GM21529 (cell line): ENCODE measurements around the gene RABIF.

Experiments used
- ATAC-seq: cut with Tn5 transposase; IDR thresholded peaks from one replicate; pipeline ENCODE4 v1.9.1; 2021; ENCODE audit not compliant: unreplicated experiment

Gene RABIF

DNA sequence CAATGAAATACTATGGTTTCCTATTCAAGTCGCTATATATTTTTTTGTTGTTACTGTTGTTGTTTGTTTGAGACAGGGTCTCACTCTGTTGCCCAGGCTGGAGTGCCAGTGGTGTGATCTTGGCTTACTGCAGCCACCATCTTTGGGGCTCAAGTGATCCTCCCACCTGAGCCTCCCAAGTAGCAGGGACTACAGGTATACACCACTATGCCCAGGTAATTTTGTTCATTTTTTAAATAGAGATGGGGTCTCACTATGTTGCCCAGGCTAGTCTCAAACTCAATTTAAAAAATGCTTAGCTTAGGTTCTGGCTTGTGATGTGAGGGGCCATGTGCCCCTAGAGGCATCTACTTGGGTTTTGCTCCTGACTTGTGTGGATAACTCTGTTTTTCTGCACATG lies 9.8 kb downstream of the RABIF start:
- ATAC-seq = no peak

DNA sequence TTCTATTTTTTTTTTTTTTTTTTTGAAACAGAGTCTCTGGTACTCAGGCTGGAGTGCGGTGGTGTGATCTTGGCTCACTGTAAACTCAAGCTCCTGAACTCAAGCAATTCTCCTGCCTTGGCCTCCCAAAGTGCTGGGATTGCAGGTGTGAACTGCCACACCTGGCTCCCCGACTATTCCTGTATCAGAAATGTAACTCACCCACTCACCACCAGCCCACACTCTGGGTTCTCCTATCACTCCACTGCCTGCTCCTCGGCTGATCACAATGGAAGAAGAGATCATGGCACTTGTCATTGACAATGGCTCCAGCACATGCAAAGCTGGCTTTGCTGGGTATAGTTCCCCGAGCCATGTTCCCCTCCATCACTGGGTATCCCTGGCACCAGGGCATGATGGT lies 15.9 kb downstream of the RABIF start:
- ATAC-seq = no peak

DNA sequence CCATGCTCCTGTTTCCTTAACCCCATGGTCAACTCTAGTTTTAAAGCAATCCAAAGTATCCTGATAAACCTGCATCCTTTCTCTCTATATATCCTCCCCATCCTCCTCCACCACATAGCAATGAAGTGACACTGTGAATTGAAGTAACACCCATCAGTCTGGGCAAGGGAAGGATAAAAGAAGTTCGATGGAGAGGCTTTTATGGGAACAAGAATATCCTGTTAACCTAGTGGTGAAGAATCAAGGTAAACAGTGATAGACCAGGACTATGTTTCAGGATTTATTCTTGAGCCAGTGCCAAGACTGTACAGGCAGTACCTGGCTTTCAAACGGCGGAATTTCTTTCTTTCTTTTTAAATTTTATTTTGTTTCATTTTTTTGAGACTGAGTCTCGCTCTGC lies 17.6 kb downstream of the RABIF start:
- ATAC-seq = no peak

DNA sequence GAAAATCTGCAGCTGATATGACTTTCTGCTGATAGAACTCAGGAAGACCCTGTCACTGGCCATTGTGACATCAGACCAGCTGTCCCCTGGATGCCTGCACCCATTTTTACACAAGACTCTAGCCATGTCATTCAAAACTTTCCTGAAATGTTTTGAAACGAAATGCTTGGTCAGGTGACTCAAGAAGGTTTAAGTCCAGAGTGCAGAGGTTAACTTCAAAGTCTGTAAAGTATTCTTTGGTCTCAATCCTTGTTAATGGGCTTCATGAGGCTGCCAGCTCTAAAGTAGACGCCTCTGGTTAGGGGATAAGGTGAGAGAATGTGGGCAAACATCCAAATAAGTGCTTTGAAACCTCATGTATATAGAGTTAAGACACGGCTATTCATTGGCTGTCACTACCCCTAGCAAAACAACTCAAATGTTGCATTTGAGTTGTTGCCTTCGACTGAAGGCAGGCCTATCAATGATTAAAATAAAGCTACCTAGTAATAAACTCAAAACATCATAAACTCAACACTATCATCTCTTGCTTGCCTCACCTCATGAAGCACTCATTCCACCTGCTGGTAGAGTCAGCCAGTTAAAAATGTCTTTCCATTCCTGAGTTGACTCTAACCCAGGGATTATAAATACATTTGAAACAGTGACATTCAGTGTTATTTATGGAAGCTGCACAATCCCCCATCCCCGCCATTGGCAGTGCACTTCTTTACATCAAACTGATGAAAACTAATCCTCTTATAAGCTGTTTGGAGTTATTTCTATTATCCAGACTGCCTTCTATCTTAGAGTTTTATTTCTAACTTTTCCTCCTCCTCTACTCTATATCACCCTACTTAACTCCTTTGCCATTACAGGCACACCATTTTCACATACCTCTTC lies 26.0 kb downstream of the RABIF start:
- no peak for ATAC-seq

DNA sequence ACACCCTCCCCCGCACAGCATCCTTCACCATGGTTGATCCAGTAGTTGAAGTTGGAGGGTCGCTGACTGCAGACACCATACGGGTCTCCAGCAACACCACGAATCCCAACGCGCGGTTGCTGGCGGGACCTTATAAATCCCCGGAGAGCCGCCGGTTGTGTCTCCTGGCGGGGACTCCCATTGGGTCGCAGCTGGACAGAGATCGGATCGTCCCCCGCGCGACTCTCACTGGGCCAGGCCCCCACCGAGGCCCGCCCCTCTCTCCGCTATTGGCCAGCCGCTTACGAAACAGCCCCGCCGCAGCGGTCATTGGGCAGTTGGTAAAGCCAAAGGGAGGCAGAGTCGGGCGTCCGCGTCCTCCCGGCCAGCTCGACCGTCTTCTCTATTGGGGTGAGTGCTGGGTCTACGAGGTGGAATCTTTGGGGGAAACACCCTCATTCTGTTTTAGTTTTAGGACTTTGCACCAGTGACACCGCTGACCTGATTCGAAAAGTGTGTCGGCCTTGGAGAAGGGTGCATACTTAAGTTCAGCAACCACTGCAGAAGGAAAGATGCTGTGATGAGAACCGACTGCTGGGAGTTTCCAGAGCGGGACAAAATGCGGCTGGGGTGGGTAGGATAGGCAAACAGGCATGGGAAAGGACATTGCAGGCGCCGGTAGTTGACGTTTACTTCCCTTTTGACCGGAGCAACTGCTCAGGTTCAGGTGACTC lies 27.4 kb downstream of the RABIF start:
- peak; percentile 90 for ATAC-seq

DNA sequence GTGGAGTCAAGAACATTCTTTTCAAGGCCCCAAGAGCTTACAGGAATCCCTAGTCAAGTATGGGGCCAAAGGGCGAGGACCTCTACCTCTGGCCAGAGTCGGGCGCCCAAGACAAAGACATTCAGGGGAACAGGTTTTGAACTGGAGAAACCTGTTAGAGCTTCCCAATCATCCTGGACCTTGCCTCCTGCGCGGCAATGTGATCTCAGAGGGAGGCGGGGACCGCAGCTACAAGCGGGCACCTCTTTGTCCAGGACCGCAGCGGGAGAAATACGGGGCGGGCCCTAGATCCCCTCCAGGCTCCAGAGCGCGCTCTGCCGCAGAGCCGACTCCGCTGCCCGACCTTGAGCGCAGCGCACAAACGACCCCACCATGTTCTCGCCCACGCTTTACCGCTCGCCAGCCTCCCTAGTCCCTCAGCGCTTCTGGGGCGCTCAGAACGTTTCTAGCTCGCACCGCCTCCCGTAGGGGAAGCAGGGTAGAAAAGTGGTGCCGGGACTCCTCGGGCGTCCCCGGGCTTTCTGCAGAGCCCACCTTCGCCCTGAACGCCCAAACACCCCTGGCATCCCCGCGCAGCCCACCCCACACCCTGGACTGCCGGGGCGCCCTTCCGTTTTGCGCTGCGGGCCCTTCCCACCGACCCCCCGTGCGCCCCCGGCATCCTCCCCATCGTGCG lies 28.1 kb downstream of the RABIF start:
- ATAC-seq = no peak

DNA sequence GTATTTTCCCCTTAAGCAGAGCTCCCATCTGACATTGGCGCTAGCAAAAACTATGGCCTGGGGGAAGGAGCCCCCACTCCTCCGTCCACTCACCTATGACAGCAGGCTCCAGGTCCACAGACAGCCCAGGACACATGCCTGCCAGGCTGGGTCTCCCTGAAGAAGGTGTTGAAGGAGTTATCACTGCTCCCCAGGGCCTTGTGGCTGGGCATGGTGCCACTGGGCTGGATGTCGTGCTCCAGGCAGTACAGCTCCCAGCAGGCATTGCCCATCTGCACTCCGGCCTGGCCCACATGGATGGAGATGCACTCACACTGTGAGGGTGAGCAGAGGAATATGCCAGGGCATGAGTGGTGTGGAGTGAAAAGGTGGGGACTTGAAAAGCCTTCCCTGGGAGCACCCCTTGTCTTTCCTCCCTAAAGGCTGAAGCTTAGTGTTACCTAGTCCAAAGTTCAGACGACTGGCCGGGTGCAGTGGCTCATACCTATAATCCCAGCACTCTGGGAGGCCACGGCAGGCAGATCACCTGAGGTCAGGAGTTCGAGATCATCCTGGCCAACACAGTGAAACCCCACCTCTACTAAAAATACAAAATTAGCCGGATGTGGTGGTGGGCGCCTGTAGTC lies 30.0 kb downstream of the RABIF start:
- ATAC-seq = no peak

DNA sequence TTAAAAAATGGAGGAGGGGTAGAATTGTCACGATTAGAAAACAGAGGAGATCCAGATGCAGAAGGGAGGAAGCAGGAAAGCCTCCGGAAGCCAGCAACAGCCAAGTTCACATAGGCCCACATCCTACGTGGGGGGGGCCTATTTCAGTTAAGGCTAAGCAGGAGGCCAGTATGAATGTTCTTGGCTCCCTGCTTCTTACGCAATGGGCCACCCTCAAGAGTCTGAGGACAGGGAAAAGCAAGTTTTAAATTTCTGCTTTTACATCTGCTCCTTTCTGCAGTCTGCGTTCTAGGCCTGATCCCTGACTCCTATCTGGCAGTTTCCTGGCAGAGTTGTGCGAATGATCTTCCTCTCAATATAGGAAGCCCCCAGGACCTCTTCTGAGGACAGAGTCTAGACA lies 30.6 kb downstream of the RABIF start:
- no peak for ATAC-seq

GRCh38 chr1:202857136-202857610 lies 31.8 kb downstream of the RABIF start:
- no peak for ATAC-seq

GRCh38 chr1:202856014-202856413 lies 32.9 kb downstream of the RABIF start:
- no peak for ATAC-seq

GRCh38 chr1:202854787-202855186 lies 34.2 kb downstream of the RABIF start:
- no peak for ATAC-seq

- ATAC-seq = no peak
Measured at GRCh38 chr1:202852163-202852904, 36.6 kb downstream of the RABIF start.

- ATAC-seq = no peak
Measured at GRCh38 chr1:202850593-202851362, 38.2 kb downstream of the RABIF start.

DNA sequence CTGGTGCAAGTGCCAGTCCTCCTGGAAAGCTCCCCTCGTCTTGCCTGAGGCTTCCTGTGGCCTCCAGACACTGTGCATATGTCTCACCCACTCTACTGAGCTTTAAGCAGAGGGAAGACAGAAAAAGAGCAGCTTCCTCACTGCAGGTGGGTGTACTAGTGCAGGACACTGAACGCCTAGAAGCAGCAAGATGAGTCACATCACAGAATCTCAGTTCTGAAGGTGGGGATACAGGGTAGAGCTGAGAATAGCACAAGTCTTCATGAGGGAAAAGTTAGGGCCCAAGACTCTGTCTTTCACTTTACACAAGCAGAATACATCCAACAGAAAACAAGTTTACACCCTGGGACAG lies 40.8 kb downstream of the RABIF start:
- ATAC-seq = peak; percentile 96

DNA sequence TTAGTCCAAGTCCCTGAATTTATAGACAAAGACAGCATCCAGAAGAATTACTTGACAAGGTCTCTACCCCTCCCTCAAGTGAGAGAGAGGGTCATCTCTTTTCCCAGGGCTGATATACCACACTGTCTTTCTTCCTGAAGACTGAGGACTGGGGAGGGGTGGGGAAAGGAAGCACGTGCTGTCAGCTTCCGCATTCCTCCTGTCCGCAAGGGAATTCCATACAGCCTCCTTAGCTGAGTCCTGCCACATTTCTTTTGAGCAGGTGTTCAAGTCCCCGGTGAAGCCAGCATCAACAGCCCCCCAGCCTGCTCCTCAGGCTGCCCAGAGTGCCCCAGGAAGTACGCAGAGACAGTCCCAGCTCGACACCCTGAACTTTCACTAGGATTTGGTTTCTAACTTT lies 44.0 kb downstream of the RABIF start:
- ATAC-seq = no peak

DNA sequence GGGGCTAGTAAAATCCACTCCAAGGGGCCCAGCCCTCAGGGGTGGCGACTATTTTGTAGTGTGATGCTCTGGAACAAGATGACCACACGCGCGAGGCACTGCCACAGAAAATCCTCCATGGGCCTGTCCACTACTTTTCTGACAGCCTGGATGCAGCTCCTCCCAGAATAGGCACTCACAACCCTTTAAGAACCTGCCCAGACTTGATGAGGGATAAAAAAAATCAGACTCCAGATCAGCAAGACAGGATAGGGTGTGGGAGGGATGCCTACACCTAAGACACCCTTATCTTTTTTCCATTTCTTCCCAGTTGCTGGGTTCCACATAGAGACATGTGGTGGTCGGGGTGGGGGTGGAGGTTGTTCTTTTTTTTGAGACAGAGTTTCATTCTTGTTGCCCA lies 44.7 kb downstream of the RABIF start:
- ATAC-seq = no peak

GRCh38 chr1:202843081-202843480 lies 45.9 kb downstream of the RABIF start:
- no peak for ATAC-seq

- no peak for ATAC-seq
Measured at GRCh38 chr1:202837746-202838262, 51.1 kb downstream of the RABIF start.

DNA sequence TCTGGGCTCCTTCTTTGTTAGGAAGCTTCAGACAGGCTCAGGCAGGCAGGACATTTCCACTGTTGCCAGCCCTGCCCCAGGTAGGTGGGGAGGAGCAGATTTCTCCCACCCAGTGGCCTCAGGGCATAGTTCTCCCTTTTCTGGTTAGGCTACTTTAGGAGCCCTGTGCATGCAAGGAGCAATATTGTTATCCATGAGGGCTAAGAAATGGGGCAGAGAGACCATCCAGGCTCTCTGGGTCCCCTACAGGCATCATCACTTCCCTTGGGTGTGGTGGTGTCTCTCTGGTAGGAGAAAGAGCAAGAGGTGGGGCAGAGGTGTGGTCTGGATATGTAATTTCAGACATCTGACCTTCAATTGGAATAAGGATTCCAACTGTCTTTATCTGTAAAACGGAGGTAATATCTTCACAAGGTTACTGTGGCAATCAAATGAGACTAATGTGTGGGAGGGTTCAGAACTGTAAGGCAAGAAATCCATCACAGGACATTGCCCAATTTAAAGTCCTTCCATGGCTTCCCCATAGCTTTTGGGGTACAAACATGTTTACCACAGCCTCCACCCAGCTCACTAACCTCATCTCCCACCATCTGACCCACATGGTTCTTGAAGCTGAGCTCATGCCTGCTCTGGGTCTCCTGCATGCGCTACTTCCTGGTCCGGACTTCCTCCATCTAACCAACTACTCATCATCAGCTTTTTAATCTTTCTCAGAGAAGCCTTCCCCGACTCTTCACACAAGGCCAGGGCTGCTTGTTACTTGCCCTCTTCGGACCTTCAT lies 52.1 kb downstream of the RABIF start:
- ATAC-seq = no peak
